GM18867 (cell line): ENCODE measurements around the gene MRPL30.
"Not testable (repeated sequence)": the region's sequence is repeated elsewhere in the genome, so short reads cannot be mapped to it uniquely, and the experiment has no call there.

Source experiments
- ATAC-seq: cut with Tn5 transposase; IDR thresholded peaks from one replicate; pipeline ENCODE4 v1.9.1; 2021; ENCODE audit warnings: mild to moderate bottlenecking, moderate library complexity; ENCODE audit not compliant: unreplicated experiment

The MRPL30 gene

GRCh38 chr2:99180755-99181623 is at the start of gene MRPL30, which contains the start of gene MITD1:
TSS of gene MRPL30 (plus strand) at chr2:99181184. CDS start at chr2:99186204, 5,020 bp downstream.
TSS of gene MITD1 (minus strand) at chr2:99181058. CDS start at chr2:99180981, 77 bp downstream.
- peak; percentile 93 for ATAC-seq

GRCh38 chr2:99135044-99135556 is 45.9 kb upstream of the MRPL30 start:
- ATAC-seq: not testable (repeated sequence)

- ATAC-seq: no peak
Observed at GRCh38 chr2:99139003-99139402, 42.0 kb upstream of the MRPL30 start.

- ATAC-seq: no peak
Observed at GRCh38 chr2:99140056-99140859, 40.7 kb upstream of the MRPL30 start.

- ATAC-seq: peak; percentile 37
Observed at GRCh38 chr2:99140860-99141109, 40.2 kb upstream of the MRPL30 start.

GRCh38 chr2:99141110-99142108 is 39.6 kb upstream of the MRPL30 start, which contains the start of gene C2orf15:
TSS of gene C2orf15 (plus strand) at chr2:99141707. CDS start at chr2:99150559, 8,852 bp downstream.
- peak; percentile 90 for ATAC-seq

- ATAC-seq: no peak
Observed at GRCh38 chr2:99150706-99151105, 30.3 kb upstream of the MRPL30 start.

GRCh38 chr2:99152199-99152895 is 28.6 kb upstream of the MRPL30 start:
- no peak for ATAC-seq

GRCh38 chr2:99153921-99154604 is 26.9 kb upstream of the MRPL30 start:
- ATAC-seq: no peak

GRCh38 chr2:99154643-99155536 is 26.1 kb upstream of the MRPL30 start, which contains the start of the genes LIPT1 and TSGA10:
TSS of gene LIPT1 (plus strand) at chr2:99154967. CDS start at chr2:99161958, 6,991 bp downstream.
TSS of gene TSGA10 (minus strand) at chr2:99154942. CDS start at chr2:99109439, 45,503 bp downstream.
- peak; percentile 99 for ATAC-seq

GRCh38 chr2:99156891-99157290 is 24.1 kb upstream of the MRPL30 start:
- no peak for ATAC-seq

GRCh38 chr2:99158599-99158998 is 22.4 kb upstream of the MRPL30 start:
- ATAC-seq: no peak

GRCh38 chr2:99159594-99159993 is 21.4 kb upstream of the MRPL30 start:
- ATAC-seq: no peak

GRCh38 chr2:99166218-99166617 is 14.8 kb upstream of the MRPL30 start:
- no peak for ATAC-seq

- ATAC-seq: no peak
Observed at GRCh38 chr2:99169534-99169933, 11.4 kb upstream of the MRPL30 start.

- ATAC-seq: no peak
Observed at GRCh38 chr2:99171377-99172140, 9.4 kb upstream of the MRPL30 start.

GRCh38 chr2:99181624-99182000 is 628 bp downstream of the MRPL30 start:
- ATAC-seq: no peak
